Endothelial cell (in vitro differentiated cells): ENCODE data around the gene TAGLN. TPM values are rescaled to one million over a fixed set of nuclear protein-coding genes. Genes with fewer than 3 reads are reported as not detected.

ENCODE experiments used
- DNase-seq: peaks from one replicate; pipeline ENCODE4 v3.0.0; 2021; ENCODE audit warnings: low spot score
- H3K27ac Mint-ChIP-seq: one replicate; pipeline ENCODE4 v1.8.0; 2021; ENCODE audit warnings: mixed read lengths, inconsistent platforms; ENCODE audit not compliant: unreplicated experiment
- H3K27me3 Mint-ChIP-seq: one replicate; pipeline ENCODE4 v1.8.0; 2021; ENCODE audit warnings: mild to moderate bottlenecking, moderate library complexity, mixed read lengths, inconsistent platforms; ENCODE audit not compliant: unreplicated experiment
- H3K36me3 Mint-ChIP-seq: one replicate; pipeline ENCODE4 v1.8.0; 2021; ENCODE audit warnings: mild to moderate bottlenecking, low read depth, mixed read lengths, inconsistent platforms; ENCODE audit not compliant: unreplicated experiment
- H3K4me1 Mint-ChIP-seq: one replicate; pipeline ENCODE4 v1.8.0; 2021; ENCODE audit warnings: mild to moderate bottlenecking, mixed read lengths, inconsistent platforms; ENCODE audit not compliant: unreplicated experiment
- H3K4me3 Mint-ChIP-seq: one replicate; pipeline ENCODE4 v1.8.0; 2021; ENCODE audit warnings: mild to moderate bottlenecking, mixed read lengths, inconsistent platforms; ENCODE audit not compliant: unreplicated experiment
- H3K9me3 Mint-ChIP-seq: one replicate; pipeline ENCODE4 v1.8.0; 2021; ENCODE audit warnings: mixed read lengths, inconsistent platforms; ENCODE audit not compliant: unreplicated experiment
- total RNA-seq: library from RNA; stranded (reverse); fragmentation: NEBNext Ultra II Directional; extraction: Animal tissue kit (Norgen Biotek cat#: 25700); gene quantifications from one replicate; pipeline ENCODE4 v1.2.1, GENCODE V29; 2021; ENCODE audit not compliant: unreplicated experiment
- TF ChIP-seq, protein P1 (sequence below): fragments of 200-600 bp; sonication (generic); IDR thresholded peaks from one replicate; pipeline ENCODE4 v1.5.0; 2021; ENCODE audit warnings: antibody characterized with exemption; ENCODE audit not compliant: unreplicated experiment

TAGLN gene
- total RNA-seq, 1 donor from 2014 or later: 25.4 TPM

DNA sequence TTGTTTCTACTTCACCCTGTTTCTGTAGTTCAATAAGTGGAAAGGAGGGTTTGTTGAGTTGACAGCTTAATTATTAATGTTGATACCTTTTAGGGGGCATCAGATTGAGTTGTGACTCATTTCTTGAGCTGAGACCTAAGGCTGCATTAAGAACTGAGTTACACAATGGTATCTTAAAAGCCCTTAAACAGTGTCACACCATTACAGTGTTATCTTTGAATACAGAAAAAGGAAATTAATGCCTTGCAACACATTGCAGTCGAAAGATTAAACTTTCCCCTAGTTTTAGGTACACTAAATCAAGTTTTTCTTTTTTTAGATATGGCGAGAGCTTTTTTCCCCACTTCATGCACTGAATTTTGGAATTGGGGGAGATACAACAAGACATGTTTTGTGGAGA lies 38.3 kb upstream of the TAGLN start:
- Mint-ChIP-seq H3K9me3 (no peaks in the 10 kb centered on the region), H3K4me1 (no peaks in the 10 kb centered on the region), H3K36me3 (peaks cover 11% of the 10 kb centered on the region), H3K4me3 (no peak overlapping the region), H3K27ac (no peak overlapping the region), H3K27me3 (no peaks in the 10 kb centered on the region)
- no peak for DNase-seq
- TF ChIP-seq, protein P1, sequence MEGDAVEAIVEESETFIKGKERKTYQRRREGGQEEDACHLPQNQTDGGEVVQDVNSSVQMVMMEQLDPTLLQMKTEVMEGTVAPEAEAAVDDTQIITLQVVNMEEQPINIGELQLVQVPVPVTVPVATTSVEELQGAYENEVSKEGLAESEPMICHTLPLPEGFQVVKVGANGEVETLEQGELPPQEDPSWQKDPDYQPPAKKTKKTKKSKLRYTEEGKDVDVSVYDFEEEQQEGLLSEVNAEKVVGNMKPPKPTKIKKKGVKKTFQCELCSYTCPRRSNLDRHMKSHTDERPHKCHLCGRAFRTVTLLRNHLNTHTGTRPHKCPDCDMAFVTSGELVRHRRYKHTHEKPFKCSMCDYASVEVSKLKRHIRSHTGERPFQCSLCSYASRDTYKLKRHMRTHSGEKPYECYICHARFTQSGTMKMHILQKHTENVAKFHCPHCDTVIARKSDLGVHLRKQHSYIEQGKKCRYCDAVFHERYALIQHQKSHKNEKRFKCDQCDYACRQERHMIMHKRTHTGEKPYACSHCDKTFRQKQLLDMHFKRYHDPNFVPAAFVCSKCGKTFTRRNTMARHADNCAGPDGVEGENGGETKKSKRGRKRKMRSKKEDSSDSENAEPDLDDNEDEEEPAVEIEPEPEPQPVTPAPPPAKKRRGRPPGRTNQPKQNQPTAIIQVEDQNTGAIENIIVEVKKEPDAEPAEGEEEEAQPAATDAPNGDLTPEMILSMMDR: no peak

DNA sequence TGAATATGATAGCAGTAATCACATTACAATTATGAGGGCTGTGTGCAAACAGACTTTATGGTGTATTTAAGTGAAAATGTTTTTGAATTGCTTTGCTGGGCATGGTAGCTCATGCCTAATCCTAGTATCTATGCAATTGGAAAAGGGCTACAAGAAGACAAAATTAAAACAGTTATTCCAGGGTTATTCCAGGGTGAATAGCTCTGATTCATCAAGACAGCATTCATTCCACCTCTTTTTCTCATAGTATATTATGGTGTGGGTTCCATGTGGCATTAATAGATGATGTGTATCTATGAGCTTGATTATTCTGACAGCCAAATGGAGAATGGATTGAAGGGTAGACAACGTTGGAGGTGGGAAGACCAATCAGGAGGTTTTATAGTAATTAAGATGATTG lies 32.7 kb upstream of the TAGLN start:
- no peak overlapping the region for H3K27ac Mint-ChIP-seq
- TF ChIP-seq, protein P1: no peak
- DNase-seq: no peak
- H3K27me3 Mint-ChIP-seq: no peaks in the 10 kb centered on the region
- no peaks in the 10 kb centered on the region for H3K9me3 Mint-ChIP-seq
- peaks cover 23% of the 10 kb centered on the region for H3K36me3 Mint-ChIP-seq
- no peak overlapping the region for H3K4me3 Mint-ChIP-seq
- peaks cover 1% of the 10 kb centered on the region for H3K4me1 Mint-ChIP-seq

DNA sequence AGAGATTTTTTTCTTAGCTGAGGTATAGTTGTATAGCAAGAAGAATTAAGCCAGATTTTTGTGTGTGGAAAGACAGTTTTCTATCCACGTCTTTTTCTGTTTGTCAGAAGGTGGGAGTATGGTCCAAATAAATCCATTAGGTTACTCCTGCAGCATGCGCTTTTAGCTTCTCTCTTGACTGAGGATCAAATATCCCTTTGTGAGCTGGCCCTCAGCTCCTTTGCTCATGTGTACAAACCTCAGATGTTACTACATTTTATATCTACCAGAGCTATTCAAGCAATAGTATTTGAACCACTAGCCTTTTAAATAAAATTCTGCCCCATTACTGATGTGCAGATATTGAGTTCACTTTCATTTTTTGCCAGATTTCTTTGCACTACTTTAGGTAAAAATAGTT lies 29.4 kb upstream of the TAGLN start:
- TF ChIP-seq, protein P1: no peak
- Mint-ChIP-seq H3K27ac (no peak overlapping the region), H3K9me3 (no peaks in the 10 kb centered on the region), H3K27me3 (peaks cover 2% of the 10 kb centered on the region), H3K4me3 (no peak overlapping the region), H3K36me3 (peaks cover 22% of the 10 kb centered on the region), H3K4me1 (peaks cover 23% of the 10 kb centered on the region)
- DNase-seq: no peak

DNA sequence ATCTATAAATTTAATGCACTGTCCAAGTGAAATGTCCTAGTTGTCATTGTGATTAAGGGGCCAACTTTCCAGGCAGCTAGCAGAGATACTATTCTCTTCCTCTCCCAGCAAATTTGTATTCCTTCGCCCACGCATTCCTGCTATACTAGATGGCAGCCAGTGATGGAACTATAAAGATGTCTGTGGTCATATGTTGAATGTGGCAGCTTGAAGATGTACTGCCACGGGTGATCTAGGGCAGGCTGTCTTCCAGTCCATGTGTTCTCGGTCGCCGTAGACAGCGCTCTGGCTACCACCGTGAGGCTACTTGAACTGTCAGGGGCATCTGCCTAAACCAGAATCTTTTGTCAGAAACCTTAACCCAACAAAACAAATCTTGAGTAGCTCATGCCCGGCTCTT lies 29.0 kb upstream of the TAGLN start:
- no peak for DNase-seq
- no peak overlapping the region for H3K4me3 Mint-ChIP-seq
- TF ChIP-seq, protein P1: no peak
- H3K9me3 Mint-ChIP-seq: no peaks in the 10 kb centered on the region
- no peak overlapping the region for H3K27ac Mint-ChIP-seq
- peaks cover 21% of the 10 kb centered on the region for H3K36me3 Mint-ChIP-seq
- H3K4me1 Mint-ChIP-seq: peaks cover 23% of the 10 kb centered on the region
- peaks cover 2% of the 10 kb centered on the region for H3K27me3 Mint-ChIP-seq

DNA sequence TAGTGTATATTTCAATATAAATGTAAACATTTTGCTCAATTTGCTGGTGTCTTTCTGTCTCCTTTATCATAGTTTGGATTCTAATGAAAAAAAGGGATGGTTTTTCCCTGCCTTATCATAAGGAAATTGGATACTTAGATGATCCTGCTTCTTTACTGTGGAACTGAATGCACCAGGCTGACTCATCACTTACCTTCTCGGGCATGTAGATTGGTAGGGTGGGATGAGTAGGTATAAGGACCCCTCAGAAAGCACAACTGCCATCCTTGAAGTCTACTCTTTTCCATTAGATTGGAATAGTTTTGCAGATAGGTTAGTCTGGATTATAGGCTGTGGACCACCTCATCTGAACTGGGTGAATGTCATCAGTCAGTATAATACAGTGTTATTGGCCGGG lies 28.2 kb upstream of the TAGLN start:
- Mint-ChIP-seq H3K9me3 (no peaks in the 10 kb centered on the region), H3K4me3 (no peak overlapping the region), H3K27me3 (peaks cover 2% of the 10 kb centered on the region), H3K4me1 (peaks cover 23% of the 10 kb centered on the region), H3K27ac (no peak overlapping the region), H3K36me3 (peaks cover 15% of the 10 kb centered on the region)
- DNase-seq: no peak
- TF ChIP-seq, protein P1: no peak
